Measurements from ENCODE around the gene KRT1.

The KRT1 gene

GRCh38 chr12:52659395-52659794 is 20.8 kb downstream of the KRT1 start:
- no peak for DNase-seq

GRCh38 chr12:52658196-52658595 is 22.0 kb downstream of the KRT1 start:
- DNase-seq = no peak

GRCh38 chr12:52657250-52657902 is 22.8 kb downstream of the KRT1 start:
- no peak for DNase-seq

- no peak for DNase-seq
These were observed 23.6 kb downstream of the KRT1 start for GRCh38 chr12:52656616-52657015.

- DNase-seq = no peak
These were observed 24.5 kb downstream of the KRT1 start for GRCh38 chr12:52655720-52656124.

- no peak for DNase-seq
These were observed 25.0 kb downstream of the KRT1 start for GRCh38 chr12:52655251-52655650.

GRCh38 chr12:52651726-52652261 is 28.4 kb downstream of the KRT1 start, which contains the start of gene KRT2:
TSS of gene KRT2 (minus strand) at chr12:52652211. CDS start at chr12:52652142, 69 bp downstream.
- DNase-seq = no peak

GRCh38 chr12:52650520-52651081 is 29.6 kb downstream of the KRT1 start:
- DNase-seq = no peak

GRCh38 chr12:52649066-52649465 is 31.1 kb downstream of the KRT1 start:
- no peak for DNase-seq

- DNase-seq = no peak
These were observed 32.1 kb downstream of the KRT1 start for GRCh38 chr12:52648012-52648550.

- DNase-seq = no peak
These were observed 32.6 kb downstream of the KRT1 start for GRCh38 chr12:52647601-52648000.

- no peak for DNase-seq
These were observed 33.6 kb downstream of the KRT1 start for GRCh38 chr12:52646613-52647012.

- DNase-seq = no peak
These were observed 34.2 kb downstream of the KRT1 start for GRCh38 chr12:52645982-52646381.

- peak; percentile 9 for DNase-seq
These were observed 35.0 kb downstream of the KRT1 start for GRCh38 chr12:52645120-52645761.

- no peak for DNase-seq
These were observed 36.2 kb downstream of the KRT1 start for GRCh38 chr12:52644078-52644415.

GRCh38 chr12:52643233-52644077 is 36.8 kb downstream of the KRT1 start:
- no peak for DNase-seq

- DNase-seq = no peak
These were observed 38.7 kb downstream of the KRT1 start for GRCh38 chr12:52641468-52641867.

GRCh38 chr12:52637299-52637698 is 42.9 kb downstream of the KRT1 start:
- DNase-seq = no peak

GRCh38 chr12:52636592-52637258 is 43.5 kb downstream of the KRT1 start:
- no peak for DNase-seq

- DNase-seq = no peak
These were observed 44.0 kb downstream of the KRT1 start for GRCh38 chr12:52636189-52636588.

GRCh38 chr12:52634266-52635056 is 45.7 kb downstream of the KRT1 start:
- DNase-seq = no peak

Data from T-helper 9 cell (primary cell).